ENCODE data around the gene ATP2B2. TPM values are rescaled to one million over a fixed set of nuclear protein-coding genes. Genes with fewer than 3 reads are reported as not detected.

Gene ATP2B2
- total RNA-seq, 1 experiment from 2014 or later, result not detected

GRCh38 chr3:10455545-10455914 is 49.9 kb downstream of the ATP2B2 start:
- no peak overlapping the region for H2AFZ ChIP-seq (ENCODE audit: low read depth, low read length, poor library complexity, severe bottlenecking)
- RAD21 ChIA-PET (ENCODE audit: low non-redundant PET in 1 of 2, low total read pairs in 2 of 2, uncharacterized antibody in 2 of 2, unreplicated experiment in 2 of 2), result no interaction called here
- BruUV-seq (replicated peaks), result no TSS peak
- intact Hi-C loops (cut with micrococcal nuclease), result no loop called here
- H3K79me2 ChIP-seq (ENCODE audit: insufficient read depth, low read length), result no peaks in the 10 kb centered on the region
- no peak overlapping the region for H3K4me3 ChIP-seq (replicated peaks in 1 of 2; ENCODE audit: low read depth in 1 of 2, low read length in 2 of 2)
- peaks cover 74% of the 10 kb centered on the region for H3K27me3 ChIP-seq (ENCODE audit: insufficient read depth, low read length)
- CTCF ChIA-PET, result no interaction called here
- ATAC-seq (no peak), DNase-seq (ENCODE audit: low read depth, low spot score) (no peak)
- H3K9ac ChIP-seq (ENCODE audit: low read length), result no peak overlapping the region
- H3K4me1 ChIP-seq (ENCODE audit: control insufficient read depth in 1 of 2, insufficient read depth in 2 of 2, low read length in 2 of 2), result no peaks in the 10 kb centered on the region
- no peak overlapping the region for H3K4me2 ChIP-seq (ENCODE audit: low read length)
- H3K27ac ChIP-seq (ENCODE audit: low read depth, low read length), result no peak overlapping the region
- H4K20me1 ChIP-seq (ENCODE audit: insufficient read depth), result no peaks in the 10 kb centered on the region
- H3K9me3 ChIP-seq (ENCODE audit: control insufficient read depth in 1 of 2, insufficient read depth in 1 of 2, low read depth in 1 of 2, low read length in 2 of 2), result no peaks in the 10 kb centered on the region
- TF ChIP-seq CBX3 (IDR thresholded peaks at IDR 0.05; ENCODE audit: low read depth) (no peak), ATF3 (IDR thresholded peaks at IDR 0.05) (no peak), FOSL1 (IDR thresholded peaks at IDR 0.05; ENCODE audit: low read depth) (no peak), SIN3A (IDR thresholded peaks at IDR 0.05; ENCODE audit: low read depth) (no peak), CEBPB (IDR thresholded peaks at IDR 0.05; ENCODE audit: low read depth) (no peak)
- POLR2A ChIA-PET, result no interaction called here
- no peaks in the 10 kb centered on the region for H3K9me2 ChIP-seq (ENCODE audit: insufficient read depth)
- H3K36me3 ChIP-seq (ENCODE audit: control insufficient read depth in 1 of 2, insufficient read depth in 2 of 2, low read length in 2 of 2), result no peaks in the 10 kb centered on the region

- DNase-seq (ENCODE audit: low read depth, low spot score), result no peak
- ChIA-PET POLR2A (no interaction called here), RAD21 (ENCODE audit: low non-redundant PET in 1 of 2, low total read pairs in 2 of 2, uncharacterized antibody in 2 of 2, unreplicated experiment in 2 of 2) (no interaction called here), CTCF (no interaction called here)
- no peak for ATAC-seq
- intact Hi-C loops (cut with micrococcal nuclease), result no loop called here
- Histone ChIP-seq H2AFZ (ENCODE audit: low read depth, low read length, poor library complexity, severe bottlenecking) (no peak overlapping the region), H4K20me1 (ENCODE audit: insufficient read depth) (no peaks in the 10 kb centered on the region), H3K9ac (ENCODE audit: low read length) (no peak overlapping the region), H3K27ac (ENCODE audit: low read depth, low read length) (no peak overlapping the region), H3K4me3 (replicated peaks in 1 of 2; ENCODE audit: low read depth in 1 of 2, low read length in 2 of 2) (no peak overlapping the region), H3K9me2 (ENCODE audit: insufficient read depth) (no peaks in the 10 kb centered on the region), H3K9me3 (ENCODE audit: control insufficient read depth in 1 of 2, insufficient read depth in 1 of 2, low read depth in 1 of 2, low read length in 2 of 2) (no peaks in the 10 kb centered on the region), H3K4me1 (ENCODE audit: control insufficient read depth in 1 of 2, insufficient read depth in 2 of 2, low read length in 2 of 2) (no peaks in the 10 kb centered on the region), H3K27me3 (ENCODE audit: insufficient read depth, low read length) (peaks cover 71% of the 10 kb centered on the region), H3K36me3 (ENCODE audit: control insufficient read depth in 1 of 2, insufficient read depth in 2 of 2, low read length in 2 of 2) (no peaks in the 10 kb centered on the region), H3K4me2 (ENCODE audit: low read length) (no peak overlapping the region), H3K79me2 (ENCODE audit: insufficient read depth, low read length) (no peaks in the 10 kb centered on the region)
- no TSS peak for BruUV-seq (replicated peaks)
- no peak for TF ChIP-seq FOSL1 (IDR thresholded peaks at IDR 0.05; ENCODE audit: low read depth)
- TF ChIP-seq ELF1 (IDR thresholded peaks at IDR 0.05; ENCODE audit: borderline replicate concordance, low read depth), result no peak
- TF ChIP-seq JUND (IDR thresholded peaks at IDR 0.05), result no peak
- no peak for TF ChIP-seq CBX3 (IDR thresholded peaks at IDR 0.05; ENCODE audit: low read depth)
- no peak for TF ChIP-seq RAD21 (IDR thresholded peaks at IDR 0.05; ENCODE audit: low read depth)
- TF ChIP-seq REST (IDR thresholded peaks at IDR 0.05; ENCODE audit: low read depth), result no peak
- TF ChIP-seq POLR2AphosphoS5 (IDR thresholded peaks at IDR 0.05; ENCODE audit: low read depth, low read length), result no peak
- TF ChIP-seq MAX (IDR thresholded peaks at IDR 0.05), result no peak
- TF ChIP-seq ZNF274 (IDR thresholded peaks at IDR 0.05; ENCODE audit: low read depth, low read length), result no peak
- no peak for TF ChIP-seq SIN3A (IDR thresholded peaks at IDR 0.05; ENCODE audit: low read depth)
- TF ChIP-seq YY1 (IDR thresholded peaks at IDR 0.05; ENCODE audit: extremely low read depth, insufficient replicate concordance, low read depth, low read length), result no peak
- TF ChIP-seq SP1 (IDR thresholded peaks at IDR 0.05; ENCODE audit: low read depth), result no peak
- TF ChIP-seq ZBTB33 (IDR thresholded peaks at IDR 0.05; ENCODE audit: extremely low read depth, insufficient replicate concordance, low read length), result no peak
These were observed 50.4 kb downstream of the ATP2B2 start for GRCh38 chr3:10454907-10455544.

Data from HCT116 (cell line).